ENCODE results near the gene SCT. TPM values are rescaled to one million over a fixed set of nuclear protein-coding genes. Genes with fewer than 3 reads are reported as not detected.

Gene SCT
- total and polyA plus RNA-seq, 2 donors (not counting 3 experiments of a cell fraction or from before 2014, with no cell fraction given) = not detected

- intact Hi-C loops (cut with micrococcal nuclease) (no loop called here), dilution Hi-C loops (cut with MboI; ENCODE audit: extremely low pct_ligation_motif_present, low sequenced_read_pairs) (no loop called here)
- BruUV-seq (replicated peaks) = no TSS peak
- no peak overlapping the region for H3K4me2 ChIP-seq (ENCODE audit: insufficient read depth, low read length)
- no peaks in the 10 kb centered on the region for H3K9me1 ChIP-seq (replicated peaks; ENCODE audit: control insufficient read depth, extremely low read depth, insufficient read depth, low read length)
- no peak for DNase-seq (ENCODE audit: low read depth, low spot score)
- POLR2A ChIA-PET = no interaction called here
- H3K36me3 ChIP-seq (ENCODE audit: control insufficient read depth in 2 of 2, extremely low read depth in 1 of 2, insufficient read depth in 2 of 2, low read length in 2 of 2) = peaks cover 20 to 39% of the 10 kb centered on the region in 2 experiments
- no peak overlapping the region for H3K4me3 ChIP-seq (replicated peaks in 1 of 3; ENCODE audit: insufficient read depth in 1 of 3, low read depth in 1 of 3, low read length in 3 of 3)
- H4K20me1 ChIP-seq (replicated peaks; ENCODE audit: control insufficient read depth, extremely low read depth, insufficient read depth, low read length) = no peaks in the 10 kb centered on the region
- FAIRE-seq = no peak
- peaks cover 11% of the 10 kb centered on the region for H3K4me1 ChIP-seq (ENCODE audit: control insufficient read depth, extremely low read depth, insufficient read depth, low read length)
- CTCF ChIA-PET = no interaction called here
- H3K9ac ChIP-seq (replicated peaks; ENCODE audit: extremely low read depth, insufficient read depth, low read length) = no peak overlapping the region
- TF ChIP-seq FOS (IDR thresholded peaks at IDR 0.05; ENCODE audit: borderline replicate concordance, insufficient read depth, low read length) (no peak), POLR2A (IDR thresholded peaks at IDR 0.05; ENCODE audit: low read depth, low read length) (no peak), EZH2 (IDR thresholded peaks at IDR 0.05; ENCODE audit: borderline replicate concordance, low read depth, low read length, severe bottlenecking) (no peak), JUN (IDR thresholded peaks at IDR 0.05; ENCODE audit: borderline replicate concordance, insufficient read depth, insufficient read length, low read depth) (no peak), POLR2AphosphoS5 (IDR thresholded peaks at IDR 0.05; ENCODE audit: insufficient read depth, low read depth, low read length) (no peak), MAX (IDR thresholded peaks at IDR 0.05; ENCODE audit: insufficient read depth, insufficient read length) (no peak), CTCF (IDR thresholded peaks at IDR 0.05; ENCODE audit: extremely low read depth in 1 of 2, insufficient read depth in 1 of 2, low read depth in 1 of 2, low read length in 2 of 2) (no peak), MYC (IDR thresholded peaks at IDR 0.05; ENCODE audit: low read depth, low read length) (no peak), GATA2 (IDR thresholded peaks at IDR 0.05; ENCODE audit: insufficient read depth, insufficient read length, low read depth, low read length) (no peak)
- no peaks in the 10 kb centered on the region for H3K27me3 ChIP-seq (ENCODE audit: control insufficient read depth in 2 of 2, insufficient read depth in 2 of 2, low read length in 2 of 2)
- peaks cover 14% of the 10 kb centered on the region for H3K79me2 ChIP-seq (ENCODE audit: control insufficient read depth, insufficient read depth, low read length)
- H2AFZ ChIP-seq (ENCODE audit: low read depth, low read length) = no peak overlapping the region
- H3K9me3 ChIP-seq (replicated peaks; ENCODE audit: control insufficient read depth, insufficient read depth, low read length) = no peaks in the 10 kb centered on the region
- H3K27ac ChIP-seq (ENCODE audit: insufficient read depth, low read depth, low read length) = no peak overlapping the region
Observed at GRCh38 chr11:589798-590197, 37.2 kb downstream of the SCT start.

Measured in endothelial cell of umbilical vein (primary cell).